ENCODE measurements around the gene PIK3CA.

DNA sequence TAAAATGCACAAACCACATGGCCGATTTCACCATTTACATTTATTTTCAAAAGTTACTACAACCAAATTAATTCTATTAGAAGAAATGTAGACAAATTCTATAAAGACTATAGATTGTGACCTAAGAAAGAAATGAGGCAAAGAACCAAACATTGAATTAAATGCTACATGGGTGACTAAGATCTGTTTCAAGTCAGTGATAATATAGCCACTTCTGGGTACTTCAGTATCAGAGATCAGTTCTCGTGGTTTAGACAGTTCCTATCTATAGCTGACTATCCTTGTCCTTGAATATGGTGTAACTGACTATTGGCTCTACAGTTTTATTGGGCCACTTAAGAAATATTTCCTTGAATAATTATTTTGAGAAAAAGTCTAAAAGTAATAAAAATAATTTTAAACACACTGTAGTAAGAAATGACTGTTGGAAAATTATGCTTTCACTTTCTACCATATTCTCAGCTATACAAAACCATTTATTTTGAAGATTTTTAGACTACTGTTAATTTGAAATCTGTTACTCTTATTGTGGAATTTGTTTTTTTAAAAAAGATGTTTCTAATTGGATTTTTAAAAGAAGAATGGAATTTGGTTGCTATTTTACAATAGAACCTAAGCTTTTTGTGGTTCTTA, 88.6 kb downstream of the PIK3CA start:
- no peak for TF ChIP-seq EZH2 (IDR thresholded peaks at IDR 0.05; ENCODE audit: insufficient read depth, poor library complexity, severe bottlenecking)
- no peak for TF ChIP-seq EZH2phosphoT487 (IDR thresholded peaks at IDR 0.05; ENCODE audit: insufficient read depth, low read depth)

Measured in GM23248 (cell line).